Neutrophil (primary cell): ENCODE measurements around the gene KMT2D.

Source experiments
- H3K27ac ChIP-seq: fragments of 200-600 bp; sonication (generic); 2 replicates; pipeline ENCODE4 v1.5.1; 2016; ENCODE audit warnings: mild to moderate bottlenecking, moderate library complexity
- H3K27me3 ChIP-seq: fragments of 200-600 bp; sonication (generic); 2 replicates; pipeline ENCODE4 v1.6.0; 2016; ENCODE audit warnings: mild to moderate bottlenecking
- H3K36me3 ChIP-seq: fragments of 200-600 bp; sonication (generic); 2 replicates; pipeline ENCODE4 v1.5.1; 2017
- H3K4me1 ChIP-seq, 2 experiments: fragments of 200-600 bp in 1 of 2; sonication (generic) in 1 of 2; 1 replicate in 1 of 2; 2 replicates in 1 of 2; pipeline versions ENCODE4 v1.5.1 to v1.6.1; 2013 to 2016; ENCODE audit warnings: low read depth in 1 of 2, low read length in 1 of 2, mild to moderate bottlenecking in 1 of 2, moderate library complexity in 1 of 2; ENCODE audit not compliant: control insufficient read depth in 1 of 2, insufficient read depth in 1 of 2
- H3K4me3 ChIP-seq, 2 experiments: fragments of 200-600 bp in 1 of 2; sonication (generic) in 1 of 2; 1 replicate in 1 of 2; 2 replicates in 1 of 2; pipeline ENCODE4 v1.5.1; 2013 to 2016; ENCODE audit warnings: low read depth in 1 of 2, low read length in 1 of 2, mild to moderate bottlenecking in 1 of 2, moderate library complexity in 1 of 2
- H3K9me3 ChIP-seq: fragments of 200-600 bp; sonication (generic); 2 replicates; pipeline ENCODE4 v1.5.1; 2016
- CTCF ChIP-seq: fragments of 200-600 bp; sonication (generic); IDR thresholded peaks from 2 replicates; pipeline ENCODE4 v1.5.1; 2016; ENCODE audit warnings: antibody characterized with exemption

KMT2D gene

GRCh38 chr12:49025463-49025862, 35.1 kb downstream of the KMT2D start:
- H3K4me1 ChIP-seq: peaks cover 21 to 25% of the 10 kb centered on the region in 2 experiments
- no peak overlapping the region for H3K27ac ChIP-seq
- TF ChIP-seq CTCF: no peak
- no peaks in the 10 kb centered on the region for H3K9me3 ChIP-seq
- no peak overlapping the region for H3K4me3 ChIP-seq
- H3K27me3 ChIP-seq: no peaks in the 10 kb centered on the region
- peaks cover 100% of the 10 kb centered on the region for H3K36me3 ChIP-seq

- Histone ChIP-seq H3K27ac (no peak overlapping the region), H3K9me3 (no peaks in the 10 kb centered on the region), H3K4me1 (peaks cover 23 to 29% of the 10 kb centered on the region in 2 experiments), H3K27me3 (no peaks in the 10 kb centered on the region), H3K4me3 (no peak overlapping the region), H3K36me3 (peaks cover 96% of the 10 kb centered on the region)
- TF ChIP-seq CTCF: no peak
Observed at GRCh38 chr12:49024543-49024942, 36.1 kb downstream of the KMT2D start.

- H3K27ac ChIP-seq: peak overlapping the region; percentile 28
- no peak overlapping the region for H3K4me3 ChIP-seq
- H3K27me3 ChIP-seq: no peaks in the 10 kb centered on the region
- H3K9me3 ChIP-seq: no peaks in the 10 kb centered on the region
- peaks cover 23 to 26% of the 10 kb centered on the region in 2 experiments for H3K4me1 ChIP-seq
- peaks cover 89% of the 10 kb centered on the region for H3K36me3 ChIP-seq
- no peak for TF ChIP-seq CTCF
Observed at GRCh38 chr12:49023812-49024211, 36.8 kb downstream of the KMT2D start.

- Histone ChIP-seq H3K36me3 (peaks cover 77% of the 10 kb centered on the region), H3K27ac (peak overlapping the region; percentile 91), H3K27me3 (no peaks in the 10 kb centered on the region), H3K4me3 (no peak overlapping the region), H3K4me1 (peaks cover 19 to 22% of the 10 kb centered on the region in 2 experiments), H3K9me3 (no peaks in the 10 kb centered on the region)
- TF ChIP-seq CTCF: no peak
Observed at GRCh38 chr12:49022558-49023178, 37.9 kb downstream of the KMT2D start.

- no peak overlapping the region for H3K4me3 ChIP-seq
- peak overlapping the region; percentile 91 for H3K27ac ChIP-seq
- no peaks in the 10 kb centered on the region for H3K27me3 ChIP-seq
- peaks cover 24 to 28% of the 10 kb centered on the region in 2 experiments for H3K4me1 ChIP-seq
- TF ChIP-seq CTCF: no peak
- H3K36me3 ChIP-seq: peaks cover 64% of the 10 kb centered on the region
- no peaks in the 10 kb centered on the region for H3K9me3 ChIP-seq
Observed at GRCh38 chr12:49021292-49021915, 39.2 kb downstream of the KMT2D start.
